HepG2 (cell line): ENCODE results near the gene CALML5. TPM values are rescaled to one million over a fixed set of nuclear protein-coding genes. Genes with fewer than 3 reads are reported as not detected.
A peak's percentile ranks its signal among the peaks of the same experiment; 100 is the strongest.

ENCODE experiments used
- ATAC-seq: fragments of 200-7000 bp; cut with Tn5 transposase; 3 replicates; pipeline ENCODE4 v1.9.1; 2020; ENCODE audit warnings: mild to moderate bottlenecking, moderate library complexity
- BruUV-seq: library from RNA; stranded (reverse); fragments of 400-500 nt; replicated peaks from 2 replicates; lab custom pipeline; 2021; lab: Mats Ljungman, UMichigan
- CTCF ChIA-PET: fragments of 300-600 bp; formaldehyde crosslinking; extraction: SDS; loops from one replicate; lab custom pipeline; 2021; ENCODE audit warnings: low total read pairs, inconsistent platforms, low intra/inter-chr PET ratio; lab: Yijun Ruan, JAX
- POLR2A ChIA-PET: fragments of 350-600 bp; sonication (Branson Sonifier 250); formaldehyde crosslinking; loops from one replicate; lab custom pipeline; 2020; ENCODE audit warnings: antibody characterized with exemption, inconsistent platforms; lab: Yijun Ruan, JAX
- DNase-seq: peaks from one replicate; pipeline ENCODE4 v3.0.0-alpha.2; 2015; ENCODE audit warnings: low spot score
- FAIRE-seq: peaks from 3 replicates; lab custom pipeline; 2011; peaks lifted over from hg19 to GRCh38; lab: Jason Lieb, UNC
- H2AFZ ChIP-seq: one replicate; pipeline ENCODE4 v1.6.1; 2011; ENCODE audit warnings: low read length, inconsistent platforms
- H3K27ac ChIP-seq: fragments of 300-600 bp; 3 replicates; pipeline ENCODE4 v1.8.0; 2011; ENCODE audit warnings: mixed run types, mild to moderate bottlenecking, mixed read lengths, low read length, inconsistent platforms; ENCODE audit not compliant: insufficient read depth; ENCODE audit errors: extremely low read length
- H3K27me3 ChIP-seq, 2 experiments: fragments of 200-600 bp in 1 of 2; 2 replicates in 1 of 2; 3 replicates in 1 of 2; pipeline versions ENCODE4 v1.6.0 to v1.8.0; 2011; ENCODE audit warnings: low read length in 2 of 2, mild to moderate bottlenecking in 2 of 2, moderate library complexity in 2 of 2, inconsistent platforms in 1 of 2; ENCODE audit not compliant: insufficient read depth in 2 of 2, control insufficient read depth in 1 of 2
- H3K36me3 ChIP-seq, 2 experiments: fragments of 200-600 bp in 1 of 2; replicated peaks in 1 of 2; 2 replicates in 1 of 2; 3 replicates in 1 of 2; pipeline versions ENCODE4 v1.5.1 to v1.8.0; 2011; ENCODE audit warnings: low read length in 2 of 2, inconsistent platforms in 1 of 2; ENCODE audit not compliant: insufficient read depth in 2 of 2, control insufficient read depth in 1 of 2
- H3K4me1 ChIP-seq: 2 replicates; pipeline ENCODE4 v1.5.1; 2012; ENCODE audit warnings: low read length, inconsistent platforms; ENCODE audit not compliant: insufficient read depth
- H3K4me2 ChIP-seq: 2 replicates; pipeline ENCODE4 v1.6.0; 2011; ENCODE audit warnings: low read depth, low read length, inconsistent platforms
- H3K4me3 ChIP-seq, 3 experiments: fragments of 200-600 bp in 1 of 3; sonication (generic), shearing (Covaris generic) in 1 of 3; replicated peaks in 1 of 3; 2 replicates each; pipeline ENCODE4 v1.5.1; 2011 to 2016; ENCODE audit warnings: low read length in 3 of 3, inconsistent platforms in 2 of 3, low read depth in 2 of 3, mild to moderate bottlenecking in 2 of 3, control low read depth in 1 of 3, mixed read lengths in 1 of 3; ENCODE audit not compliant: insufficient read depth in 1 of 3
- H3K79me2 ChIP-seq: one replicate; pipeline ENCODE4 v1.6.1; 2011; ENCODE audit warnings: low read length, inconsistent platforms; ENCODE audit not compliant: insufficient read depth
- H3K9ac ChIP-seq: 2 replicates; pipeline ENCODE4 v1.6.0; 2011; ENCODE audit warnings: mild to moderate bottlenecking, low read depth, low read length, inconsistent platforms; ENCODE audit not compliant: insufficient read depth
- H3K9me3 ChIP-seq: 2 replicates; pipeline ENCODE4 v1.5.1; 2012; ENCODE audit warnings: mild to moderate bottlenecking, low read length
- H4K20me1 ChIP-seq: 2 replicates; pipeline ENCODE4 v1.6.0; 2011; ENCODE audit warnings: inconsistent platforms, mild to moderate bottlenecking, low read length, moderate library complexity; ENCODE audit not compliant: insufficient read depth
- CERS6 ChIP-seq: sonication (generic); formaldehyde crosslinking; IDR thresholded peaks from 2 replicates; pipeline ENCODE4 v1.5.0; 2020; ENCODE audit warnings: missing genetic modification reagents
- E2F2 ChIP-seq: sonication (generic); formaldehyde crosslinking; IDR thresholded peaks from 2 replicates; pipeline ENCODE4 v1.4.0; 2020; ENCODE audit warnings: missing genetic modification reagents, borderline replicate concordance
- GZF1 ChIP-seq: sonication (generic); formaldehyde crosslinking; IDR thresholded peaks from 2 replicates; pipeline ENCODE4 v1.5.1; 2020; ENCODE audit warnings: mild to moderate bottlenecking, missing genetic modification reagents
- HDAC2 ChIP-seq: sonication (generic); formaldehyde crosslinking; IDR thresholded peaks from 2 replicates; pipeline ENCODE4 v1.4.0; 2020; ENCODE audit warnings: missing genetic modification reagents
- HMG20A ChIP-seq: IDR thresholded peaks from 2 replicates; pipeline ENCODE4 v1.6.1; 2016; ENCODE audit warnings: borderline replicate concordance
- MXD4 ChIP-seq: IDR thresholded peaks from 2 replicates; pipeline ENCODE4 v1.6.1; 2016; ENCODE audit warnings: mild to moderate bottlenecking, missing biosample characterization, missing genetic modification reagents
- ONECUT2 ChIP-seq: sonication (generic); formaldehyde crosslinking; IDR thresholded peaks from 2 replicates; pipeline ENCODE4 v1.4.0; 2020; ENCODE audit warnings: missing genetic modification reagents
- PAF1 ChIP-seq: IDR thresholded peaks from 2 replicates; pipeline ENCODE4 v1.6.1; 2016; ENCODE audit warnings: missing genetic modification reagents, missing compliant biosample characterization
- RAD51 ChIP-seq: fragments of 450-650 bp; IDR thresholded peaks from 2 replicates; pipeline ENCODE4 v1.6.1; 2016; ENCODE audit warnings: borderline replicate concordance
- TARDBP ChIP-seq: sonication (generic); formaldehyde crosslinking; IDR thresholded peaks from 2 replicates; pipeline ENCODE4 v1.8.0; 2022; ENCODE audit warnings: mild to moderate bottlenecking, missing genetic modification reagents
- ZBTB38 ChIP-seq: sonication (generic); formaldehyde crosslinking; IDR thresholded peaks from 2 replicates; pipeline ENCODE4 v1.5.1; 2020; ENCODE audit warnings: mild to moderate bottlenecking, missing genetic modification reagents
- ZFP36L2 ChIP-seq: sonication (generic); formaldehyde crosslinking; IDR thresholded peaks from 2 replicates; pipeline ENCODE4 v1.4.0; 2020; ENCODE audit warnings: missing genetic modification reagents
- ZNF136 ChIP-seq: sonication (generic); formaldehyde crosslinking; IDR thresholded peaks from 2 replicates; pipeline ENCODE4 v1.8.1; 2022; ENCODE audit warnings: low read depth, mild to moderate bottlenecking, moderate library complexity, missing genetic modification reagents
- ZNF460 ChIP-seq: sonication (generic); formaldehyde crosslinking; IDR thresholded peaks from 2 replicates; pipeline ENCODE4 v1.5.1; 2020; ENCODE audit warnings: missing genetic modification reagents, mild to moderate bottlenecking, borderline replicate concordance
- ZNF75D ChIP-seq: sonication (generic); formaldehyde crosslinking; IDR thresholded peaks from 2 replicates; pipeline ENCODE4 v1.8.1; 2023; ENCODE audit warnings: missing genetic modification reagents, mild to moderate bottlenecking, borderline replicate concordance
- ZNF816 ChIP-seq: sonication (generic); formaldehyde crosslinking; IDR thresholded peaks from 2 replicates; pipeline ENCODE4 v1.8.0; 2022; ENCODE audit warnings: missing genetic modification reagents, mild to moderate bottlenecking, borderline replicate concordance
- WGBS: methylation state at CpG from one replicate; pipeline ENCODE4 v1.1.6; 2017; ENCODE audit warnings: low lambda C conversion rate; 5-methylcytosine and 5-hydroxymethylcytosine counted together
- in situ Hi-C: cut with HindIII; loops from 2 replicates; pipeline ENCODE4 v1.10.0; 2017; ENCODE audit warnings: low pct_unique_long_range_greater_than_20kb; ENCODE audit not compliant: extremely low pct_ligation_motif_present
- intact Hi-C: fragments of 100-400 bp; cut with micrococcal nuclease; formaldehyde crosslinking; loops from one replicate; pipeline ENCODE4 v1.10.0; 2022; ENCODE audit not compliant: unreplicated experiment
- polyA plus RNA-seq, 8 experiments: library from polyadenylated mRNA; depleted of rRNA in 3 of 8; stranded (reverse) in 7 of 8; unstranded in 1 of 8; fragments of >200 nt; fragmentation: Illumina TruSeq in 4 of 8; extraction: Trizol in 4 of 8; gene quantifications; 2 replicates each; pipeline versions ENCODE4 v1.2.1 to v1.2.3, GENCODE V29; 2011 to 2016; ENCODE audit warnings: low read depth in 4 of 8, missing spikeins in 1 of 8, mixed read lengths in 1 of 8; ENCODE audit not compliant: insufficient read depth in 1 of 8
- total RNA-seq, 5 experiments: library from RNA; depleted of rRNA; stranded (reverse); fragments of >200 nt; fragmentation: Illumina TruSeq; extraction: Trizol; gene quantifications; 2 replicates each; pipeline ENCODE4 v1.2.3, GENCODE V29; 2016; ENCODE audit warnings: low read depth in 1 of 5

CALML5 gene
- total and polyA plus RNA-seq, 2 of the 13 experiments (the other 11 are each of a cell fraction or from before 2014, with no cell fraction given): not detected

GRCh38 chr10:5533098-5533731 is 33.8 kb upstream of the CALML5 start:
- Histone ChIP-seq H3K4me1 (peaks cover 97% of the 10 kb centered on the region), H3K79me2 (no peaks in the 10 kb centered on the region), H3K9ac (no peak overlapping the region), H3K27ac (no peak overlapping the region), H3K4me3 (no peak overlapping the region), H4K20me1 (no peaks in the 10 kb centered on the region), H3K4me2 (no peak overlapping the region), H3K9me3 (no peaks in the 10 kb centered on the region), H3K36me3 (no peaks in the 10 kb centered on the region), H3K27me3 (no peaks in the 10 kb centered on the region), H2AFZ (no peak overlapping the region)
- FAIRE-seq (no peak), ATAC-seq (no peak), DNase-seq (no peak)
- TF ChIP-seq ZBTB38 (0 out of 2 replicates have a peak, but pooled peaks have one; percentile 27), MXD4 (CRISPR knock-in tag) (no peak)
- CTCF ChIA-PET: no interaction called here
- POLR2A ChIA-PET: interaction anchor here (1.0 kb wide), 1 partner anchor 15 kb away, joined by 3 read pairs; no protein-coding TSS in a partner anchor
- BruUV-seq: no TSS peak
- in situ Hi-C loops (no loop called here), intact Hi-C loops (no loop called here)
- WGBS: 93% methylated on average over 21 of the region's 21 CpGs

GRCh38 chr10:5532618-5533097 is 33.3 kb upstream of the CALML5 start:
- H3K4me1 ChIP-seq: peaks cover 97% of the 10 kb centered on the region
- H4K20me1 ChIP-seq: no peaks in the 10 kb centered on the region
- H3K79me2 ChIP-seq: no peaks in the 10 kb centered on the region
- ATAC-seq (no peak), FAIRE-seq (no peak), DNase-seq (no peak)
- ChIA-PET CTCF (no interaction called here), POLR2A (interaction anchor here (1.0 kb wide), 1 partner anchor 16 kb away, joined by 3 read pairs; no protein-coding TSS in a partner anchor)
- in situ Hi-C loops (no loop called here), intact Hi-C loops (no loop called here)
- no peak overlapping the region for H3K4me2 ChIP-seq
- H3K9me3 ChIP-seq: no peaks in the 10 kb centered on the region
- no peak overlapping the region for H3K27ac ChIP-seq
- 84% methylated on average over 6 of the region's 6 CpGs for WGBS
- H2AFZ ChIP-seq: no peak overlapping the region
- no peak overlapping the region for H3K9ac ChIP-seq
- H3K36me3 ChIP-seq: no peaks in the 10 kb centered on the region
- H3K27me3 ChIP-seq: no peaks in the 10 kb centered on the region
- no peak overlapping the region for H3K4me3 ChIP-seq
- no TSS peak for BruUV-seq
- TF ChIP-seq PAF1 (CRISPR knock-in tag): no peak
- TF ChIP-seq E2F2 (CRISPR knock-in tag): no peak
- no peak for TF ChIP-seq RAD51
- TF ChIP-seq ZFP36L2: no peak
- no peak for TF ChIP-seq ZNF460
- no peak for TF ChIP-seq HMG20A (CRISPR knock-in tag)
- no peak for TF ChIP-seq ONECUT2
- no peak for TF ChIP-seq ZNF816 (CRISPR knock-in tag)
- TF ChIP-seq ZNF136: no peak
- TF ChIP-seq CERS6 (CRISPR knock-in tag): no peak
- TF ChIP-seq ZNF75D (CRISPR knock-in tag): no peak
- TF ChIP-seq GZF1 (CRISPR knock-in tag): no peak
- no peak for TF ChIP-seq HDAC2 (CRISPR knock-in tag)
- TF ChIP-seq TARDBP: no peak
